NCI-H128 (cell line): ENCODE measurements around the gene GAMT.

ENCODE experiments used
- DNase-seq: peaks from one replicate; lab custom pipeline; 2025; ENCODE audit not compliant: unreplicated experiment; lab: John Stamatoyannopoulos, UW

GAMT gene

DNA sequence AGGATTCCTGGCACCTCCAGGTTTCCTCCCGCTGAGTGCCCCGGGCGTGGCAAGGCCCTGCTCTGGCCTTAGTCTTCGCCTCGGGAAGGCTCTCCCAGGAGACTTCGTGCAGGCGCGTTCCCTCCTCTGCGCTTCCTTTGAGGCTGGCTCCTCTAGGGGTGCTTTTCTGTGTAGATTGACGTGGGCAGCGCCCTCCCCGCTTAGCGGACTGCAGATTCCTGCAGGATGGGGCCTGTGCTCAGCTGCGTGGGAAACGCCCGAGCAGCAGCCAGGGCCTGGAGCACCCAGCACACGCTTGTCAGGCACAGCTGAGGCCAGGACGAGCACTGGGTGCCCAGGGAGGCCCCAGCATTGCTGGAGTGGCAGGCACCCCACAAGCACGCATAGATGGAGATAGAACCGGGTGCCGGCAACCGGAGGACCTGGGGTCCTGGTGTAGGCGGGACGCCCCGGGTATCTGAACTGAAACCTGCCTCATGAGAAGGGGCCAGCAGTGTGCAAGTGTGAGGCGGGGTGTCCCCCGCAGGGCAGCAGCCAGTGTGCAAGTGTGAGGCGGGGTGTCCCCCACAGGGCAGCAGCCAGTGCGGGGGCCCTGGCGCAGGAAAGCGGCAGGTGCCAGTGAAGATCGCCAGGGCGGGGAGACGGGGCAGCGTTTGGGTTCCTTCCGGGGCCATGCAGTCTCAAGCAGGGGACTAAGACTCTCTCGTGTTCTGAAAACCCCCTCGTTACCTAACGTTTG is 14.2 kb downstream of the GAMT start:
- DNase-seq = no peak

DNA sequence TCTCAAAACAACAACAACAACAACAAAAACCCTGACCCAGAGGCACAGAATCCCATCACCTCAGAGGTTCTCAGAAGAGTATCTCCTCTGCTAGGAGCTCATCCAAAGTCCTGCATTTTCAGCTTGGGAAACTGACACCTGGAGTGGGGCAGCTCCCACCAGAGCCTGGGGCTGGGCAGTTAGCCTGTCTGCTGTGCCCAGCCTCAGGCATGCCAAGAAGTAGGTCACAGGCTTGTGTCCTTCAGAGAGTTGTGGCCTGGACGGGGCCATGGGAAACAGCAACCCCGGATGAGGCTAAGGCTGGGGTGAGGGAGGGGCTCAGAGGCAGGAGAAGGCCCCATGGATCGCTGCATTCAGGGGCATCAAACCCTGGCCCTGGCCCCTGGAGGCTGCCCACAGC is 15.5 kb downstream of the GAMT start:
- no peak for DNase-seq

- no peak for DNase-seq
Observed at GRCh38 chr19:1384478-1385110, 16.7 kb downstream of the GAMT start.

GRCh38 chr19:1384085-1384462 is 17.3 kb downstream of the GAMT start:
- DNase-seq = no peak

DNA sequence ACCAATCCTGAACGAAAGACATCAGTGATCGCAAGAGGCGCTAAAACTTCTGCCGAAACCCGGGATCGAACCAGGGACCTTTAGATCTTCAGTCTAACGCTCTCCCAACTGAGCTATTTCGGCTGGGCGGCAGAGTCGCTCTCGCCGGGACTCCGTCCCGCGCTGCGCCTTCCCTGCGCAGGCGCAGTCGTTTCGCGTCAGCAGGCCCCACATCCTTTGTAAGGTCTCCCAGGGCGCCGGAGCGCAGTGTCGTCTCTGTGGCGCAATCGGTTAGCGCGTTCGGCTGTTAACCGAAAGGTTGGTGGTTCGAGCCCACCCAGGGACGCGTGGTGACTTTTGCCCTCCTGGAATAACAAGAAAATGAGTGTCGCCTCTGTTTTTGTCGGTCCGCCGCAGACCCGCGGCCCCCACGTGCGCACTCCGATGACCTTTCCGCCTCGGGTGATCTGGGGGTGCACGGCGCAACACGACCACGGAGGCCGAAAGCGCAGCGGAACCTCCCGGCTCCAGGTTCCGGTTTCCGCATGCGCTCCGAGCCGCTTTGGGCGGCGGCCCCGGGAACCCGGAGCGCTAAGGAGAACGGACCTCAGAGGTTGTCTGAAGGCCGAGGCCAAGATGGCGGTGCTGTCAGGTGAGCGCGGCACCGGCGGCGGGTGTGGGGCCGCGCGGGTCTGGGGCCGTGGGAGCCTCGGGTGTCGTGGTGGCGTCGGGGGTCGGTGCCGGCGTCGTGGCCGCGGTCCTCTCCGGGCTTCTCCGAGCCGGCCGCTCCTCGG is 17.8 kb downstream of the GAMT start, which contains the start of gene NDUFS7:
Gene NDUFS7 (plus strand): TSS at position 596 of the 773 bp plus-strand sequence. CDS start 20 bp downstream, at position 616.
- DNase-seq = peak; percentile 87

DNA sequence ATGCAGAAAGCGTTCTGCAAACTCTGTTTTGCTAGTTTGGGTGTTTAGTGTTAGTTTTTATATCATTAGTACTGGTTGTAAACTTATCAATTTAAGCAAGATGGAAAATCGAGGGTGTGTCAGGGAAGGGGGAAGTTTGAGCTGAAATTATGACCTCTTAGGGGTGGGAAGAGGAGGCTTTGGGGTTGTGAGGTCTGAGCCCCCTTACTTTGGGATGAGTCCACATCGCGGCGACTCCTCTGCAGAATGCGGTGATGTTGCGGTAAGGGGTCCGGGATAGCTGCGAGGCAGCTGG is 18.4 kb downstream of the GAMT start:
- no peak for DNase-seq

DNA sequence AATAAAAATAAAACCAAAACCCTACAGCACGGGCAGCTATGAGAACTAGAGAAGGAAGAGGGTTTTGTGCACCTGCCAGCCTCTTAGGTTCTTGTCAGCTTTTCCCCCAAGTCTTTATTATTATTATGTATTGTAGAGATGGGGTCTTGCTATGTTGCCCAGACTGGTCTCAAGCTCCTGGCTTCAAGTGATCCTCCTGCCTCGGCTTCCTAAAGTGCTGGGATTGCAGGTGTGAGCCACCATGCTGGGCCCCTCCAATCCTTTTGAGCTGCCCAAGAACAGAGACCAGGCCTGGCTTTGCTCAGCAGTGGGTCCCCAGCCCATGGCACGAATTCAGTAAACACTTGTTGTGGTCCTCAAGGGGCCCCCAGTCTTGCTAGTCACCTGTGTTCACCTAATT is 19.1 kb downstream of the GAMT start:
- DNase-seq = no peak

DNA sequence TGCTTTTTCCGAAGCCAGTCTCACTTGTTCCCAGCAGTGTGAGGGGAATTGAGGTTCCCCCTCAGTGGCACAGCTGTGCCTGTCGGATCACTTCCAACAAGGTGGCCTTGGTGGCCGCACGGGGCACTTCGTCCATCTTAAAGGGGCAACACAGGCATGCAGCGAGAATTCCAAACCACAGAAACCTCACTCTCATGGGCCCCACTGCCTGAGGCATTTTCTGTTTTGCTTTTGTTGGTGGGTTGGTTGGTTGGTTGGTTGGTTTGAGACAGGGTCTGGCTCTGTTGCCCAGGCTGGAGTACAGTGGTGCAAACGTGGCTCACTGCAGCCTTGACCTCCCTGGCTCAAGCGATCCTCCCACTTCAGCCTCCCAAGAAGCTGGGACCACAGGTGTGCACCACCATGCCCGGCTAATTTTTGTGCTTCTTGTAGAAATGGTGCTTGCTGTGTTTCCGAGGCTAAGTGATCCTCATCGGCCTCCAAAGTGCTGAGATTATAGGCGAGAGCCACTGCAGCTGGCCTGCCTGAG is 21.3 kb downstream of the GAMT start:
- DNase-seq = no peak

- DNase-seq = no peak
Observed at GRCh38 chr19:1379126-1379905, 22.0 kb downstream of the GAMT start.

DNA sequence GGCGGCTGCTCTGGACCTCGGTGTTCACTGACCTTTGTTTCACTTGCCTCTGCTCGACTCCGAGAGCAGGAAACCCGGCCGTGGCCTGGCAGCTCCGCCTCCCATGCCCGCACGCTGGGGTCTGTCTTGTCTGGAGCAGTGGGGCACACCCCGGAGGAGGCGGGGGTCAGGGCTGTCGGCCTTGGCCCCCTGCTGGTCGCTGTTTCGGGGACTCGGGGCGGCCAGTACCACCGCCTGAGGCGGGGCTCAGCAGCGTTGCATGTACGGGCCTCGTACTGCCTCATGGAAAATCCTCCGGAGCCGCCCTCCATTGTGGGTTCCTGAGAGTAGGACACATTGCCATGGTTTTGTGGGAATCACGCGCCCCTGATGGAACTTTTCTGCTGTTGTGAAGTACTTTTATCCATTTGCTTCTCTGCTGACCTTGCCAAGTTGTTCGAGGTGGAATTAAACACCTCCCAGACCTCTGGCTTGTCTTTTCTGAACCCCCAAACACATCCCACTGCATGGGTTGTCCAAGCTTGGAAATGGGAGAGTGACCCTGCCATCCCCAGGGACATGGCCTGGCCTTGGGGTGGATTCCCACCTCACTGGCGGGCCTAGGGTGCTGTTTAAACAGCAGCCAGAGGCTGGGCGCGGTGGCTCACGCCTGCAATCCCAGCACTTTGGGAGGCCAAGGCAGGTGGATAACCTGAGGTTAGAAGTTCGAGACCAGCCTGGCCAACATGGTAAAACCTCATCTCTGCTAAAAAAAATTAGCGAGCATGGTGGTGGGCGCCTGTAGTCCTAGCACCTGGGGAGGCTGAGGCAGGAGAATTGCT is 23.2 kb downstream of the GAMT start:
- no peak for DNase-seq

DNA sequence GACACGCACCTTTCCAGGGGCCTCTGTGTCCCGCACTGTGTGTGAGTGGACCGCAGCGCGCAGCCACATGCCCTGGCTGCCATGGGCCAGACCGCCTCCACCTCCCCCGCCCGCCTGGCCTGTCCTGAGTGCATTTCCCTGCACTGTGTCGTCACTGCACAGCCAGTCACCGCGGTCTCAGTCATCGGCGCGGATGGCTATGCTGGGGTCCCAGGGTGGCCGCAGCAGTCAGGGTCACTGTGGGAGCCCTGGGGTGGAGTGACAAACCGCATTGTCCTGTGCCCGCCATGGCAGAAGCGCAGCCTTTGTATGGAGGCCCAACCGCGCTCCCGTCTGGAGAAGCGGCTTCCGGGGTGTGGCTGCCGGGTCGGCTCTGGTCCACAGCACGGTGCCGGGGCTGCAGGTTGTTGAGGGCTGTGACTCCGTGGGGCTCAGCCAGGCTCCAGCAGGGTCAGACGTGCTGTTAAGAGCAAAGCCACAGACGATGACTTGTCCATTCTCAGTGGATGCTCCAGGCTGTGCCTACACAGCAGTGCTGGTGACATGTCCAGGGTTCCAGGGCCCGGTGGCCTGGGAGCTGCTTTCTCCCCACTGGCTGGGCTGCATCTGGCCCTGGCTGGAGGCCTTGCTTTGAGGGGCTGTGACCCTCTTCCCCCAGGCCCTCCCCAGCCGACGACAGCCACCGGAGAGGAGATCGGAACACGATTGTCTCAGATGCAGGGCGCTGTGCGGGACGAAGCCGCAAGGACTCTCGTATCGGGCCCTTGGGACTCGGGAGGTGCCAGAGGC is 24.0 kb downstream of the GAMT start:
- DNase-seq = no peak

DNA sequence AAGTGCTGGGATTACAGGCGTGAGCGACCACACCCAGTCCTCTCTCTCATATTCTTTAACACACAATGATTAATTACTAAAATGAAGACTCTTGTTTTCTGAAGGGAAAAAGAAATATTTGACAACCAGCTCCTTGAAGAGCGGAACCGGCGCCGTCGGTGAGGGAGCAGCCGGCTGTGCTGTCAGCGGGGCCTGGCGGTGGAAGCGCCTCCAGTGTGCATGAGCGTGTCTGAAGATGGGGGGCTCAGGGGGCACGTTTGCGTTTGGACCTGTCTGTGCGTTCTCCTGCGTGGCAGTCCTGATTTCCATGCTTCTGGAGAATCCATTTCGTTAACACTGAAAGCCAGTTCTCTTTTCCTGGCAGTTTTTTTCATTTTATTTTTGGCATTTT is 24.9 kb downstream of the GAMT start:
- no peak for DNase-seq

DNA sequence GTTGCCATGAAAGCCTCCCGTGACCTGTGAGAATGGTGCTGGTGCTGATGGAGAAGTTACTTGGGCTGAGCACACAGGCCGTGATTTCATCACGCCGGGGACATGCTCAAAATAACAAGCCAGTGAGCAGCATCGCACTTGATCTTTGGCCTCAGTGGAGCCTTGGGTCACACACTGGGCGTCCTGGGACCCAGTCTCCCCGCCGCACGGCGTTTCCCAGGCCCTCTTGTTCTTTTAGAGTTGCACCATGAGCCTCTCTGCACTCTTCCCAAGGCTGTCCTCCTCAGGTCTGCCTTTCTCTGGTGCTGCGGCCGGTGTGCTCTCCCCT is 27.1 kb downstream of the GAMT start:
- DNase-seq = no peak

DNA sequence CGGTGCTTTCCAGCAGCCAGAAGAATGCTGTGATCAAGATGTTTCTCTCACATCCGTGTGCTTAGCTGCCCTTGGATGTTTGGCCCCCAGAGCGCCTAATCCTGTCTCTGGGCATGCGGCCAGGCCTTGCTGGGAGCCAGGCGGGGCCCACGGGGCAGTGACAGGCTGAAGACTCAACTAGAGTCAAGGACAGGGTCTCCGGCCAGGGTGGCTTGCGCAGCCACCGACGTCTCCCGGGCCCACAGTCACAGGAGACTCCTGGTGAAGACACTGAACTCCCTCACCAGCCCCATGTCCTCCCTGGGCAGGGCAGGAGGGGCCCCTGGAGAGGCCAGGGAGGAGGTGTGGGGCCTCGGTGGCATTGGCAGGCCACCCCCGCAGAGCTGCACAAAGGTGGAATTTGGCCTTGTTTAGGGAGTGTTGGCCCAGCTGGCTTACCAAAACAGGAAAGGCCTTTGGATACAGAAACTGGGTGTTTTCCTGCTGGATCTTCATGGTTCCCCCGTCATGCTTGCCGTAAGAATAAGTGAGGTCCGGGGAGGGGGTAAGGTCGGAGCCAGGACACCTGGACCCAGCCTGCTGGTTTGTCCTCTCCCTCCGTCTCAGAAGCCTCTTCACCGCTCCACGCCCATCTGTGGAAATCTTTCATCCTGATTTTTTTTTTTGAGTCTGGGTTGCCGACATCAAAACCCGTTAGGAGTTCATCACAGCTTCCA is 27.6 kb downstream of the GAMT start:
- no peak for DNase-seq

GRCh38 chr19:1373042-1373533 is 28.3 kb downstream of the GAMT start:
- DNase-seq = no peak

GRCh38 chr19:1370579-1371361 is 30.6 kb downstream of the GAMT start:
- DNase-seq = no peak

DNA sequence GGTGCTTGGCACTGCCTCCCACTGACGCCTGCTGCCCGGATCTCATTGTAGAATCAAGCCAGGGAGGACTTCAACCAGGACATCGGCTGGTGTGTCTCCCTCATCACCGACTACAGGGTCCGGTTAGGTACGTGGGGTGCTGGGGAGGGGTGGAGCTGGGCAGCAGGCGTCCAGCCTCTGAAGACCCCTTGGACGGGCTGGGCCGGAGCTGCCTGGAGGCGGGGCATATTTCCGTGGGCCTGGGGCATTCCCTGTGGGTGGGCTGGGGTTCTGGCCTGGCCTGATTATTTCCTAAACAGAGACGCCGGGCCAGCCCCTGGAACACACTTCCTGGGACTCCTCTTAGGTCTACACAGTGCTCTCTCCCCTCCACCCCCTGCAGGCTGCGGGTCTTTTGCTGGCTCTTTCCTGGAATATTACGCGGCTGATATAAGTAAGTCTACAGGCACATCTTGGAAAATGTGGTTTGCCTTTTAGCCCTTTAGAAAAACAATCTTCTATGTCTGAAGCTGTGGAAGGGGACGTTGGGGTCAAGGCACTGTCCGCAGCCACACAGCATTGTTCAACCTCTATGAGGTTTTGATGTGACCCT is 32.0 kb downstream of the GAMT start:
- DNase-seq = no peak
